ENCODE data around the gene PRPF39.
"Not testable (repeated sequence)": the region's sequence is repeated elsewhere in the genome, so short reads cannot be mapped to it uniquely, and the experiment has no call there.

Gene PRPF39

DNA sequence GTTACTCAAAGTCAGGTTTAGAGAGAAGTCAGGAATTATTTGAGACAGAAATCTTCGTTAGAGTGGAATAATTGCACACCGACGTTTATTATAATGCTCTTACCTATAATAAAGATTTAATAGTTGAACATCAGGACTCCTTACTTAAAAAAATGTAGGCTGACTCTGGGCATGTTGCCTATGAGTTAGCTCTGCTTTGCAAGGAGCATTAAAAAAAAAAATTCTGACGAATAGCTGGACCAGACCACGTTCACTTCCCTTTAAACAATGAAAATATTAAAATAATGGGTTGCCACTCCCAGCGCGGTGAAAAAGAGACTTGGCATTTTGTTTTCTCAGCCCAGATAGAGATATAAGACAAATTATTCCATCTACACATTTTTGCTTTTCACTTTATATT, 51.2 kb downstream of the PRPF39 start:
- Mint-ChIP-seq H3K27me3 (ENCODE audit: low read depth, poor library complexity) (peaks cover 3% of the 10 kb centered on the region), H3K4me1 (peaks cover 46% of the 10 kb centered on the region), H3K9me3 (no peaks in the 10 kb centered on the region), H3K4me3 (peak overlapping the region; percentile 99), H3K27ac (peak overlapping the region; percentile 100), H3K36me3 (ENCODE audit: low read depth) (no peaks in the 10 kb centered on the region)
- no peak for DNase-seq
- TF ChIP-seq, protein P1, sequence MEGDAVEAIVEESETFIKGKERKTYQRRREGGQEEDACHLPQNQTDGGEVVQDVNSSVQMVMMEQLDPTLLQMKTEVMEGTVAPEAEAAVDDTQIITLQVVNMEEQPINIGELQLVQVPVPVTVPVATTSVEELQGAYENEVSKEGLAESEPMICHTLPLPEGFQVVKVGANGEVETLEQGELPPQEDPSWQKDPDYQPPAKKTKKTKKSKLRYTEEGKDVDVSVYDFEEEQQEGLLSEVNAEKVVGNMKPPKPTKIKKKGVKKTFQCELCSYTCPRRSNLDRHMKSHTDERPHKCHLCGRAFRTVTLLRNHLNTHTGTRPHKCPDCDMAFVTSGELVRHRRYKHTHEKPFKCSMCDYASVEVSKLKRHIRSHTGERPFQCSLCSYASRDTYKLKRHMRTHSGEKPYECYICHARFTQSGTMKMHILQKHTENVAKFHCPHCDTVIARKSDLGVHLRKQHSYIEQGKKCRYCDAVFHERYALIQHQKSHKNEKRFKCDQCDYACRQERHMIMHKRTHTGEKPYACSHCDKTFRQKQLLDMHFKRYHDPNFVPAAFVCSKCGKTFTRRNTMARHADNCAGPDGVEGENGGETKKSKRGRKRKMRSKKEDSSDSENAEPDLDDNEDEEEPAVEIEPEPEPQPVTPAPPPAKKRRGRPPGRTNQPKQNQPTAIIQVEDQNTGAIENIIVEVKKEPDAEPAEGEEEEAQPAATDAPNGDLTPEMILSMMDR (IDR thresholded peaks at IDR 0.05), result no peak

DNA sequence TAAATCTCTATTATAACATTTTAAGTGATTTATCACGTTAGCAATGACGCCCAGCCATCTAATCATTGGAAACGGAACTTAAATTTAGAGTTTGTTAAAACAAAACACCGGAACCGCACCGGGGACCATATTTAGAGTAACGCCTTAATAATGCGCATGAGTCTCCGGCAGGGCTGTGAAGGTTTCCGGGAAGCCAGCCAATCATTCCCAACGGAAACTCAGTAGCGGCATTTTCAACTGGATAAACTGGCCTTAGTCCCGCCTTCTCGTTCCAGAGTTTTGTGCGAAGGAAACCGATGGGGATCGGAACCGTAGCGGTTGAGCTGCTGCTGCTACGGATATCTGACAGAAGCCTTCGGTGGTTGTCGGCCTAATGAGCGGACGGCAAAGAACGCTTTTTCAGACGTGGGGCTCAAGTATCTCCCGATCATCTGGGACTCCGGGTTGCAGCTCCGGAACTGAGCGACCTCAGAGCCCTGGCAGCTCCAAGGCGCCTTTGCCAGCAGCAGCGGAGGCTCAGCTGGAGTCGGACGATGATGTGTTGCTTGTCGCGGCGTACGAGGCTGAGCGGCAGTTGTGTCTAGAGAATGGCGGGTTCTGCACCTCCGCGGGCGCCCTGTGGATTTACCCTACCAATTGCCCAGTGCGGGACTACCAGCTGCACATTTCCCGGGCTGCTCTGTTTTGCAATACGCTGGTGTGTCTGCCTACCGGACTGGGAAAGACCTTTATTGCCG, 51.9 kb downstream of the PRPF39 start, which contains the start of gene FANCM:
FANCM (plus strand) TSS at position 272 of the 737 bp plus-strand sequence; CDS start at position 374, 102 bp downstream.
- H3K36me3 Mint-ChIP-seq (ENCODE audit: low read depth), result peaks cover 6% of the 10 kb centered on the region
- no peaks in the 10 kb centered on the region for H3K9me3 Mint-ChIP-seq
- TF ChIP-seq, protein P1 (IDR thresholded peaks at IDR 0.05), result no peak
- peaks cover 46% of the 10 kb centered on the region for H3K4me1 Mint-ChIP-seq
- peak; percentile 82 for DNase-seq
- H3K27ac Mint-ChIP-seq, result peak within 1 kb of the TSS; percentile 100
- peak within 1 kb of the TSS; percentile 99 for H3K4me3 Mint-ChIP-seq
- H3K27me3 Mint-ChIP-seq (ENCODE audit: low read depth, poor library complexity), result peaks cover 3% of the 10 kb centered on the region

DNA sequence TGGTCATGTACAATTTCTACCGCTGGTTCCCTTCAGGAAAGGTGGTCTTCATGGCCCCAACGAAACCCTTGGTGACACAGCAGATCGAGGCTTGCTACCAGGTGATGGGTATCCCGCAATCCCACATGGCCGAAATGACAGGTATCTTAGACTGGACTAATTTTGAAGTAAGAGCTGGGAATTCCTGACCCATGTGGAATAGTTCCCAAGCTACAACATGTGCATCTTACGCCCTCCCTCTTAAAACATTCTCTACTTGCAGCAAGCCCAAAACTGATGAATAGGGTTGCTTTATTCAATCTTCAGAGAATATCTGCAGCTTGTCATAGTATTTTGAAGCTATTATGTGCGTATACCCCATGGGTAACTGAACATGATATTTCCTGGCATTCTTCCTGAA, 52.5 kb downstream of the PRPF39 start:
- H3K27ac Mint-ChIP-seq, result peak overlapping the region; percentile 100
- peak overlapping the region; percentile 99 for H3K4me3 Mint-ChIP-seq
- H3K27me3 Mint-ChIP-seq (ENCODE audit: low read depth, poor library complexity), result peaks cover 3% of the 10 kb centered on the region
- TF ChIP-seq, protein P1 (IDR thresholded peaks at IDR 0.05), result no peak
- peaks cover 6% of the 10 kb centered on the region for H3K36me3 Mint-ChIP-seq (ENCODE audit: low read depth)
- DNase-seq, result no peak
- H3K9me3 Mint-ChIP-seq, result no peaks in the 10 kb centered on the region
- peaks cover 46% of the 10 kb centered on the region for H3K4me1 Mint-ChIP-seq

DNA sequence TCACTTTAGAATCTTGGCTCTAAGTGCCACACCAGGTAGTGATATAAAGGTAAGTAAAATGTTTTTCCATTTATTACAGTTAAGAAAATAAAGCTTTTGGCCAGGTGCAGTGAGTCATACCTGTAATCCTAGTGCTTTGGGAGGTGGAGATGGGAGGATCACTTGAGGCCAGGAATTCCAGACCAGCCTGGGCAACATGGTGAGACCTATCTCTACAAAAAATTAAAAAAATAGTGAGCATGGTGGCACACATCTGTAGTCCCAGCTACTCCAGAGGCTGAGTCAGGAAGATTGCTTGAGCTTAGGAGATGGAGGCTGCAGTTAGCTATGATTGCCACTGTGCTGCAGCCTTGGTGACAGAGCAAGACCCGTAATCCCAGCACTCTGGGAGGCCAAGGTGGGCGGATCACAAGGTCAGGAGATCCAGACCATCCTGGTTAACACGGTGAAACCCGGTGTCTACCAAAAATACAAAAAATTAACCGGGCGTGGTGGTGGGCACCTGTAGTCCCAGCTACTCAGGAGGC, 56.8 kb downstream of the PRPF39 start:
- H3K36me3 Mint-ChIP-seq (ENCODE audit: low read depth), result peaks cover 25% of the 10 kb centered on the region
- no peak overlapping the region for H3K27ac Mint-ChIP-seq
- no peaks in the 10 kb centered on the region for H3K27me3 Mint-ChIP-seq (ENCODE audit: low read depth, poor library complexity)
- H3K4me3 Mint-ChIP-seq, result no peak overlapping the region
- H3K9me3 Mint-ChIP-seq, result peaks cover 7% of the 10 kb centered on the region
- no peak for DNase-seq
- peaks cover 27% of the 10 kb centered on the region for H3K4me1 Mint-ChIP-seq
- TF ChIP-seq, protein P1 (IDR thresholded peaks at IDR 0.05), result no peak

- Mint-ChIP-seq H3K36me3 (ENCODE audit: low read depth) (peaks cover 35% of the 10 kb centered on the region), H3K4me1 (peaks cover 26% of the 10 kb centered on the region)
- DNase-seq; H3K27me3 Mint-ChIP-seq (ENCODE audit: low read depth, poor library complexity); H3K9me3 Mint-ChIP-seq; H3K27ac Mint-ChIP-seq; H3K4me3 Mint-ChIP-seq: not testable (repeated sequence)
Observed at GRCh38 chr14:45142083-45142482, 58.2 kb downstream of the PRPF39 start.

GRCh38 chr14:45144658-45145057, 60.7 kb downstream of the PRPF39 start:
- TF ChIP-seq, protein P1 (IDR thresholded peaks at IDR 0.05), result no peak
- peaks cover 7% of the 10 kb centered on the region for H3K9me3 Mint-ChIP-seq
- H3K27ac Mint-ChIP-seq, result no peak overlapping the region
- H3K4me3 Mint-ChIP-seq, result no peak overlapping the region
- H3K27me3 Mint-ChIP-seq (ENCODE audit: low read depth, poor library complexity), result no peaks in the 10 kb centered on the region
- DNase-seq, result no peak
- H3K4me1 Mint-ChIP-seq, result peaks cover 5% of the 10 kb centered on the region
- peaks cover 42% of the 10 kb centered on the region for H3K36me3 Mint-ChIP-seq (ENCODE audit: low read depth)

All from nephron progenitor cell (in vitro differentiated cells).